RWPE2 (cell line): ENCODE measurements around the gene AKAP12.

ENCODE experiments used
- ATAC-seq: fragments of 200-7000 bp; cut with Tn5 transposase; 3 replicates; pipeline ENCODE4 v1.9.1; 2021; ENCODE audit warnings: low read depth
- DNase-seq: peaks from one replicate; pipeline ENCODE4 v3.0.0-alpha.2; 2020; ENCODE audit warnings: low spot score
- H3K27ac ChIP-seq: fragments of 450-650 bp; 2 replicates; pipeline ENCODE4 v1.5.1; 2017; ENCODE audit warnings: mild to moderate bottlenecking; ENCODE audit not compliant: poor library complexity, severe bottlenecking
- H3K27me3 ChIP-seq: fragments of 250-450 bp; sonication (Bioruptor Pico); 2 replicates; pipeline ENCODE4 v1.5.1; 2021; ENCODE audit warnings: mild to moderate bottlenecking, moderate library complexity; ENCODE audit not compliant: insufficient read depth, poor library complexity, severe bottlenecking
- H3K36me3 ChIP-seq: fragments of 250-450 bp; sonication (Bioruptor Pico); 2 replicates; pipeline ENCODE4 v1.5.1; 2020; ENCODE audit warnings: low read depth, mild to moderate bottlenecking, moderate library complexity
- H3K4me1 ChIP-seq: fragments of 250-450 bp; sonication (Bioruptor Pico); 2 replicates; pipeline ENCODE4 v1.5.1; 2021; ENCODE audit warnings: mild to moderate bottlenecking, moderate library complexity; ENCODE audit not compliant: insufficient read depth, poor library complexity, severe bottlenecking
- H3K4me3 ChIP-seq: fragments of 250-450 bp; sonication (Bioruptor Pico); 2 replicates; pipeline ENCODE4 v1.5.1; 2021; ENCODE audit warnings: mild to moderate bottlenecking, moderate library complexity; ENCODE audit not compliant: severe bottlenecking
- H3K9me3 ChIP-seq: fragments of 250-450 bp; sonication (Bioruptor Pico); 2 replicates; pipeline ENCODE4 v1.5.1; 2021; ENCODE audit warnings: mild to moderate bottlenecking, moderate library complexity; ENCODE audit not compliant: severe bottlenecking
- CTCF ChIP-seq: fragments of 450-650 bp; IDR thresholded peaks from one replicate; pipeline ENCODE4 v1.5.1; 2017; ENCODE audit warnings: mild to moderate bottlenecking, moderate library complexity; ENCODE audit not compliant: poor library complexity, severe bottlenecking

The AKAP12 gene

GRCh38 chr6:151290877-151291721 is 51.3 kb downstream of the AKAP12 start:
- H3K27ac ChIP-seq: no peak overlapping the region
- DNase-seq (no peak), ATAC-seq (no peak)
- H3K36me3 ChIP-seq: no peaks in the 10 kb centered on the region
- TF ChIP-seq CTCF: no peak
- no peaks in the 10 kb centered on the region for H3K27me3 ChIP-seq
- H3K4me1 ChIP-seq: no peaks in the 10 kb centered on the region
- no peaks in the 10 kb centered on the region for H3K9me3 ChIP-seq
- H3K4me3 ChIP-seq: no peak overlapping the region

GRCh38 chr6:151291722-151292059 is 51.9 kb downstream of the AKAP12 start:
- Histone ChIP-seq H3K36me3 (no peaks in the 10 kb centered on the region), H3K27me3 (no peaks in the 10 kb centered on the region), H3K27ac (no peak overlapping the region), H3K4me1 (no peaks in the 10 kb centered on the region), H3K9me3 (no peaks in the 10 kb centered on the region), H3K4me3 (no peak overlapping the region)
- ATAC-seq (no peak), DNase-seq (no peak)
- no peak for TF ChIP-seq CTCF

- Histone ChIP-seq H3K36me3 (no peaks in the 10 kb centered on the region), H3K27ac (no peak overlapping the region), H3K9me3 (no peaks in the 10 kb centered on the region), H3K4me3 (no peak overlapping the region), H3K4me1 (no peaks in the 10 kb centered on the region), H3K27me3 (no peaks in the 10 kb centered on the region)
- ATAC-seq: no peak
- TF ChIP-seq CTCF: no peak
- DNase-seq: no peak
These were observed 53.4 kb downstream of the AKAP12 start for GRCh38 chr6:151292974-151293687.

GRCh38 chr6:151293688-151294016 is 53.9 kb downstream of the AKAP12 start:
- ATAC-seq (no peak), DNase-seq (no peak)
- no peak for TF ChIP-seq CTCF
- H3K4me3 ChIP-seq: no peak overlapping the region
- H3K4me1 ChIP-seq: no peaks in the 10 kb centered on the region
- no peak overlapping the region for H3K27ac ChIP-seq
- no peaks in the 10 kb centered on the region for H3K9me3 ChIP-seq
- H3K36me3 ChIP-seq: no peaks in the 10 kb centered on the region
- no peaks in the 10 kb centered on the region for H3K27me3 ChIP-seq
